ENCODE data around the gene LARP1.
"Not testable (repeated sequence)": the region's sequence is repeated elsewhere in the genome, so short reads cannot be mapped to it uniquely, and the experiment has no call there.

LARP1 gene

DNA sequence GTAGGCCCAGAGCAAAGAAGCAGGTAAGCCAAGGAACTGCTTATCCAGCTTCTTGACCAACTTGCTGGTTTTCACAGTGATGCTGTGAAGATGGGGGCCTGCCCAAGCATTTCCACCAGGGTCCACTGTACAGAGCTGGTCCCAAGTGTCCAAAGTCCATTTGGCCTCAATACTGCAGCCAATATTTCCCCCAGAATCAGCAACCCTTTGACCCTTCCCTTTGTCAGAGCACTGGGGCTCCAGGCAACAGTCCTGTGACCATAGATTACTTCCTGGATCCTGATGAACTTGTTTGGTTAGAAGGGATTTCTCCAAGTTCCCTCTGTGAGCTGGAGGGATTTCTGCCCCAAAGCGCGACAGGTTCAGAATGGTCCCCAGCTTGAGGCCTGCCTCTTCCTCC, 68.9 kb downstream of the LARP1 start:
- DNase-seq (ENCODE audit: low spot score): no peak

DNA sequence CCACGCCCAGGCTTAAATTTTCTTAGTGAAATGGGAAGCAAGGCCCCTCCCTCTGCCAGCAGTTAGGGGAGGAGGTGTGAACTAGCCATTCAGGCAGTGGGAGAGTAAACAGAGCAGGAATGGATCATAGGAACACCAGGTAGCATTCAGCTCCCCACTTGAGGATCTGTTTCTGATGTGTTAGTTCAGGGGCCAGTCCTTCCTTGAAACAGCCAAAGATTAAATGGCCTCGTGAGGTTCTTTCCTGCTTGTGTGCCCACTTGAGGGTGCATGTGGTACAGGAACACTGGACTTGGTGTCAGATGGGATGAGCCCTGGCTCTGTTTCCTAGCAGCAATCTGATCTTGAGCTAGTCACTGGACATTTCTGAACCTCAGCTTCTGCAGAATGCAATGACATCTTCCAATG, 74.0 kb downstream of the LARP1 start:
- DNase-seq (ENCODE audit: low spot score): no peak

DNA sequence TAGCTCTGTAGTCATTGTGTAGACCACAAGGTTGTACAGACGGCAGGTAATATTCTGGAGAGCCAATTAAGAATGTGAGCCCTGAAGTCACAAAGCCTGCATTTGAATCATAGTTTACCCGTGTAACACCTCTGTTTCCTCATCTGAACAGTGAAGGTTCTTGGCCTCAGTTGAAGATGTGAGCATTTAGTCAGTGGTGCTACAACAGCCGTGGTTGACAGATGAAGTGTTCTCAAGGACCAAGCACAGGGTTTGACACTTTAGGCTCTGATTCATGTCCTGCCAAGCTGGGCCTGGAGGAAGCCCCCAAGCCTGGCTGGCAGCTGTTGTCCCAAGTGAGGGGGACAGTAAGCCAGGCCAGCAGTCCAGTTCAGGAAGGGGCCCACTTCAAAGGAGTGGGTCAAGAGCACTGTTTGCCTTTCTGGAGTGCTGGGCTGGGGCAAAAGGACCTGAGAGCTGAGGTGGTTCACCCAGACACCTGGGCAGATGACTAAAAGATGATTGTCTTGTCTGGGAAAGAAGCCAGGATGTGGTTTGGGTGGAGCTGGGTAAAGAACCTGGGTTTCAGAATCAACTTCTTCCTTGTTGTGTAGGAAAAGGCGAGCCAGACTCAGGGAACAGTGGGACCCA, 74.5 kb downstream of the LARP1 start:
- DNase-seq (ENCODE audit: low spot score): no peak

DNA sequence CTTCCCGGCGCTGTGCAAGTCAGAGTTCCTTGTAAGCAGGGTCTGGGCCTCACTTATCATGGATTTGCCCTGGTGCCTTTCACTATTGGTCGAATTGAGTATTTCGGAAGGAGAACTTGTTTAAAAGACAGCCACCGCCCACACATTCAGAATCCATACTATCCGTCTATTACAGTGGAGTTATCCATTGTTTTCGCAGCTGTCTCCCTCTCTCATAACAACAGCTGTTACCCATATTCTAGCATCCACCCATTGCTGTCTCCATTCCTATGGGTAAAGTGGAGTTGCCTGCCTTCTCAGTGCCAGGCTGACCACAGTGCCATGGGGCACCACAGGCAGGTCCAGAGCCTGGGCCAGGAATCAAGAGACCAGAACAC, 75.0 kb downstream of the LARP1 start:
- DNase-seq (ENCODE audit: low spot score): no peak

DNA sequence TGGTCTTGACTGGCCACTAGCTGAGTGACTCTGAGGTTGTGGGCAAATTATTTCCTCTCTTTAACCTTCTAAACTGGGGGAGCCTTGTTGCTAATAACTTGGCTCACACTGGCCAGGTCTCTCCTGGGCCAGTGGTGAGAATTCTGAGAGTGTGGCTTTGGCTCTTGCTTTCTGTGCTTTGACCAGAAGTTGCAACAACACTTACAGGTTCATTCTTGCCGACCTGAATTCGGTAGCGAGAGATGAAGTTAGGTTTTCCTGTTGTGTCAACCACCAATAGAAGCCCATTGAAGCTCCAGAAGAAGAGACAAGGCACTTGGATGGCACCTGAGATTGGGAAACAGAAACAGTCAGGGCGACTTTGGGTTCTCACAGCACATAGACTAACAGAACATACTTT, 75.4 kb downstream of the LARP1 start:
- no peak for DNase-seq (ENCODE audit: low spot score)

DNA sequence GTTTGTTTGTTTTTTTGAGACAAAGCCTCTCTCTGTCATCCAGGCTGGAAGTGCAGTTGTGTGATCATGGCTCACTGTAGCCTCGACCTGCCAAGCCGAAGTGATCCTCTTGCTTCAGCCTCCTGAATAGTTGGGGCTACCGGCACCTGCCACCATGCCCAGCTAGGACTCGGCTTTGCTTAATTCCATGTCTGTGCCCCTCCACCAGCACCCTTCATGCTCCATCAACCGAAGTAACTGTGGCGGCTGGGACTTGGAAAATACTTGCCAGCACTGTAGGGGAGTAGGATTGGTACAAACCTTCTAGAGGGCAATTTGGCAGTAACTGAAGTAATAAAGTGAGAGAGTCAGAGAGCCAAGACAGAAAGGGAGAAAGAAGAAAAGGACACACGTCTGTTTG, 76.3 kb downstream of the LARP1 start:
- DNase-seq (ENCODE audit: low spot score): no peak

DNA sequence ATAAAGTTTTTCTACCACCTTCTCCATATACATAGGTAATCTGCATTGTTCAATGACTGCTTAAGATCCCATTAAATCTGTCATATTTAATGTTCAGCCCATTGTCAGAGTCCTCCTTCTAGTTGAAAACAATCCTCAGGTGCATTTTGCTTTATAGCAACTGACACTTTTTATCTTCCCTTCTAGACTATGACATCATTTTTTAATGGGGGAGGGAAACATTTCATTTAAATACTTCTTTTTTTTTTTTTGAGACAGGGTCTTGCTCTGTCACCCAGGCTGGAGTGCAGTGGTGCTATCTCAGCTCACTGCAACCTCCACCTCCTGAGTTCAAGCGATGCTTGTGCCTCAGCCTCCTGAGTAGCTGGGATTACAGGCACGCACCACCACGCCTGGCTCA, 77.6 kb downstream of the LARP1 start:
- DNase-seq (ENCODE audit: low spot score): not testable (repeated sequence)

DNA sequence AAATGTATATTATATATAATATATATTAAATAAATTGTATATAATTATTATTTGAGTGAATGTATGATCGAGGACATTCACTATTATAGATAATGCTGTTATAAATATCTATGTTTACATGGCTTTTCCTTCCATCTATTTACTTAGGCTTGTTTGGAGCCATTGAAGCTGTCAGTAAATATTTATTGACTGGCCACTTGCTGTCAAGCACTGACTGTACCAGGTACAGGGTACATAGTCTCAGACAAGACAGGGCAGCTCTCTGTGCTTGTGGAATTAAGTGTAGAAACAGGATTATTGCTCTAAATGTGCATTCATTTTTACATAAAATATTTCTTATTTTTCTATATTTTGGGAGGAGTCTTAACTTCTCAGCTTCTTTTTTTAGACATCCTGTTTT, 78.9 kb downstream of the LARP1 start:
- DNase-seq (ENCODE audit: low spot score): no peak

DNA sequence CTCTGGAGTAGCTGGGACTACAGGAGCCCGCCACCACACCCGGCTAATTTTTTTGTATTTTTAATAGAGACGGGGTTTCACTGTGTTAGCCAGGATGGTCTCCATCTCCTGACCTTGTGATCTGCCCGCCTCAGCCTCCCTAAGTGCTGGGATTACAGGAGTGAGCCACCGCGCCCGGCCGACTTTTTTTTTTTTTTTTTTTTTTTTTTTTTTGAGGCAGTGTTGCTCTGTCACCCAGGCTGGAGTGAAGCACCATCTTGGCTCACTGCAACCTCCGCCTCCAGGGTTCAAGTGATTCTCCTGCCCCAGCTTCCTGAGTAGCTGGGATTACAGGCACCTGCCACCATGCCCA, 80.5 kb downstream of the LARP1 start:
- DNase-seq (ENCODE audit: low spot score): not testable (repeated sequence)

DNA sequence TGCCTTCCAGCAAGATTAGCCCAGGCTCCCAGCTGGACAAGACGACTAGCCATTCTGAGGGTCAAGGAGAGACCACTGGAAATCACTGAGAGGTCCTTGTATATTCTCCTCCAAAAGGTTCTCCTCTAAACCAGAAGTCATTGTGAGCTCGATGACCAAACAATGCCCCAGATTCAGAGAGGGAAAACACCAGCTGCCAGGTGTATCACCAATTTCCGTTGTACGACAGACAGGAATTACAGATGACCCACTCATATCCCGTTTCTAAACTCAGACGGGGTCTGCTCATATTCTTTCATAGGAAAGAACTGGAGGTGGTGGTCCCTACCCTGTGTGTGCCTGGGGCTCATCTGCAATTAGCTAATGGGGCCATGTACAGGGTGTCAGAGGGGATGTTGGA, 81.0 kb downstream of the LARP1 start:
- no peak for DNase-seq (ENCODE audit: low spot score)

DNA sequence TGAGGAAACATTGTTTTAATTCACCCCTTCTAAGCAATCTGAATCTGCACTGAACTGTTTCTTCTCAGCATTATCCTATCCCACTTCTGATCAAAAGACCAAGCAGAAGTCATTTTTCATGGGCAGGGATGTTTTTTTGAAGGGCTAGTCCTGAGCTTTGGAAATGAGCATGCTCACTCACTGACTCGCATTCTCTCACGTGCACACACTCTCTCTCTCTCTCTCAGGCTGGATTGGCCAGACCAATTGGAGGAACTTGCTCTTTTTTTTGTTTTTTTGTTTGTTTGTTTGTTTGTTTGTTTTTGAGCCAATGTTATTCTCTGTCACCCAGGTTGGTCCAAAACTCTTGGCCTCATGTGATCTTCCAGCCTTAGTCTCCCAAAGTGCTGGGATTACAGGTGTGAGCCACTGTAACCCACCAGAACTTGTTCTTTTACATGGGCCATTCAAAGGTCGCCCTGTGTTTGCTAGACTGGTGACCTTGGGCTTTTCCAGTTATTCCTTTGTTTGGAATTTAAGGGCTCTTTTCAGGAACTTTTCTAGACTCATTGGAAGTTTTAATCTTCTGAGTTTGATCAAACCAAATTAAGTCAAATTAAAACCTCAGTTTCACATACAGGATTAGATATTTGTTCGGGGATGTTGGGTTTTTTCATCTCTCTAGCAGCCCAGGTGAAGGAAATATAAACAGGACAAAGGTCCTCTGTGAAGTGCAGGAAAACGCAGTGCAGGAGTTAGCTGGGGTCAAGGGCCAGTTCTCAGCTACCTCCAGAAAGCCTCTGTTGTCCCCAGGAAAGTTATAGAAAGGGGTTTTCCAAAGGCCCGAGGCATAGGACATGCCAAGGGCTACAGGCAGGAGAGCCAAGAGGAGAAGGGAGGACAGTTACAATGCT, 82.1 kb downstream of the LARP1 start:
- DNase-seq (ENCODE audit: low spot score): no peak

DNA sequence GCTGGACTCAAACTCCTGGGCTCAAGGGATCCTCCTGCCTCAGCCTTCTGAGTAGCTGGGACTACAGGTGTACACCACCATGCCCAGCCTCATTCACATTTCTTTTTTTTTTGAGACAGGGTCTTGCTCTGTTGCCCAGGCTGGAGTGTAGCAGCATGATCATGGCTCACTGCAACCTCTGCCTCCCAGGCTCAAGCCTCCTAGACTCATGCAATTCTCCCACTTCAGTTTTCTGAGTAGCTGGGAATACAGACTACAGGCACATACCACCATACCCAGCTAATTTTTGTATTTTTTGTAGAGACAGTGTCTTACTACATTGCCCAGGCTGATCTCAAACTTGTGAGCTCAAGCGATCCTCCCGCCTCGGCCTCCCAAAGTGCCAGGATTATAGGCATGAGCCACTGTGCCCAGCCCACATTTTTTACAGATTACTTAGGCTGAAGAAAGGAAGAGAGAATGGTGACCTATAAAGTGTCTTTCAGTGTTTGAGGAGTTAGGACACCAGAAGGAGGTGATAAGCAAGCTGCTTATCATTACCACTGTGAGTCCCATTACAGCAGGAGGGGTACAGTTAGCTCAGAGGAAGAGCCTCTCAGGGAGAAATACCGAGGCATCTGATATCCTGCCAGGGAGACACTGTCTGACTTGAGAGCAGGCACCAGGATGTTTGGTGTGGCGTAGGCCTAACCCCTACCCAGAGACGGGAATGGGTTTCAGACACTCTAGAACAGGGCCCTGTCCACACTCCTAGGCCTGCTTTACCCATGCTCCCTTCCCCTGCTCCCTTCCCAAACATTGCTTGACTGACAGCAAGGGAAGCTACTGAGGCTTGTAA, 85.5 kb downstream of the LARP1 start:
- no peak for DNase-seq (ENCODE audit: low spot score)

DNA sequence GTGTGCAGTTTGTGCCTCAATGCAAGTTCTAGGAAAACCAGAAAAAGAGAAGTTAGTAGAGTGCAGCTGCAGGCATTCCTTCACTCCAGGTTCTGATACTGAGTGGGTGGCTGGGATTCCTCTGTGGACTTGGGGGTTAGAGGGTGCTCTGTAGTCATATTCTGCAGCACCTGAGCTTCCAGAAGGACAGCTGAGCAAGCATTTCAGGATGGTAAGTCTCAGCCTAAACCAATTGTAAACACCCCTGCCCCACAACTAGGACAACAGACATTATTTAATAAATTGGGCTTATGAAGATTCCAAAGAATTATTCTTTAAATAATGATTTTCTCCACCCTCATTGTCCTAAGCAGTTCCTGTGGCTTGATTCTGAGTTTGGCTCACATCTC, 86.1 kb downstream of the LARP1 start:
- DNase-seq (ENCODE audit: low spot score): no peak

DNA sequence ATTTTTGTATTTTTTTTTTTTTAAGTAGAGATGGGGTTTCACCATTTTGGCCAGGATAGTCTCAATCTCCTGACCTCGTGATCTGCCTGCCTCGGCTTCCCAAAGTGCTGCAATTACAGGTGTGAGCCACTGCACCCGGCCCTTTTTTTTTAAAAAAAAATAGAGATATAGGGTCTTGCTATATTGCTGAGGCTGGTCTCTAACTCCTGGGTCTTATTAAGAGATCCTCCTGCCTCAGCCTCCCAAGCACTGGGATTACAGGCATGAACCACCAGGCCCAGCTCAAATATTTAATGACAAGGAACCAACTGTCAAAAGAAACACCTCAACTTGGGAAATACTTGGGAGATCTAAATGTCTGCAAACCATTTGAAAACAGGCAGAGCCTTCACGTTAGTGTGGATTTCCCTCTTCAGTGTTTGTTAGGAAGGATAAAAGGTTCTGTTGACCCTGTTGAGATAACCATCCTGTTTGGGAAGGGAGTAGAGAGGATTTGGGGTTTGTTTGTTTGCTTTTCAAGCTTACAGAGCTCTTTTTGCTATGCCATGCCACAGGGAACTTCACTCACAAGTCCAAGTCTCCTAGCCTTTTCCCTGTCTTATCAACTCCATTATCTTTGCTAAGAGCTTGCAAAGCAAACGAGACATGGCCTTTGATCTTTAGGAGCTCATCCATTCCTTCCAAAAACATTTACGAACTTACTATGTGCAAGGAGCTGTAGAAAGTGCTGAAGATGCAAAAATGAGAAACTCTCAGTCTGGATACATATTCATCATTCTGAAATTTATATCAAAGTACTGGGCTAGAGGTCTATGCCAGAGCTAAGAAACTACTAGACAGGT, 87.7 kb downstream of the LARP1 start:
- DNase-seq (ENCODE audit: low spot score): no peak

DNA sequence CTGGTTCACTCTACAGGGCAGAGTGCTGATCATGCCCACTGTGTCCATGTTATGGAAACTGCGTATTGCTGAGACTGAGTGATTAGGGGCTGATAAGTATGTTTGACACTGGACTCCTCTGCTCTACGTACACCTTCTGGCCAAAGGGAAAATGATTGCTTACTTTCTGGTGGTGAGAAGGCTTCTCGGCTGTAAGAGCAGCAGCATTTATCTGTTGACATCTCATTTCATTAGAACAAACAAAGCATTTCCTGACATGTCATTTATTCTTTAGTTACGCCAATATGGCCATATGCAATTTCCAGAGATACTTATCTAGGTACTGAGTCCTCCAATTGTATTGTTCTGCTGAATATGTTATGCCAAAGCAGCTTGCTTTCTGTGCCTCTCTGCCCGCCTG, 89.6 kb downstream of the LARP1 start:
- no peak for DNase-seq (ENCODE audit: low spot score)

DNA sequence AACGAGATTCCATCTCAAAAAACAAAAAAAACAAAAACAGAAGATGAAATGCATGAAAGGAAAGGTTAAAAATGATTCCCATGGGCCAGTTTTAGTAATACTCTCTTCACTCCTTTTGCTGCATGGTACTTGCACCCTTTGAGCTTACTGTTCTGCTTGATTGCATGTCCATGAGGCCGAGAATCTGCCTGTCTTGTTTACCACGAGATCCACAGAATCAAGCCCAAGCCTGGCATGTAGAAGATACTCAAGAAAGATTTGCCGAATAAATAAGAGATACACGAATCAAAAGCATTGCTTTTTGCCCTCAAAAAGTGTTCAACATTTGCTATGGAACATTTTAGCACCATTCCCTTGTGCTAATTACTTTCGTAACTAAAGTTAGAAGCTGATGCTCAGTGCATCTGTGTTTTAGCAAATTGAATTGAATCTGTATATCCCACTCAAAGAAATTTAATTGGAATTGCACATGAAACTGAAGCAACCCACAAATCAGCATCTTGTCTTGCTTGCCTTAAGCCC, 94.1 kb downstream of the LARP1 start:
- no peak for DNase-seq (ENCODE audit: low spot score)

DNA sequence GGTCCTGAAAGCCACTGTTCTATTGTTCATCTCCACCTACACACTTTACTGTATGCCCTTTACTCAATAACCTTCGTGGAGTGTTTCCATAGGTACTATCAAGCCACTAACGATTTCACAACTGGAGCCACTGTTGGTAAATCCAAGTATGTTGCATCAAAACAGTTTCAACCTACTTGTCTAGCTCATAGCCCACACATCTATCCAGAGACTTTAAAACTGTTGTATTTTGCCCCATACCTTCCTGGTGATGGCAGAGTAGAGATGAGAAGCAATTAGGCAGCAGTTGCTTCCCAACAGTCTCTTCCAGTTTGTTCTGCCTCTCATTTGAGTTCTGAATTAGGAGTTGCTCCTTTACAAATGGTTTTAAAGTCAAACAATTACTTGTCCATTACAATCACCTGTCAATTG, 94.6 kb downstream of the LARP1 start:
- DNase-seq (ENCODE audit: low spot score): no peak

DNA sequence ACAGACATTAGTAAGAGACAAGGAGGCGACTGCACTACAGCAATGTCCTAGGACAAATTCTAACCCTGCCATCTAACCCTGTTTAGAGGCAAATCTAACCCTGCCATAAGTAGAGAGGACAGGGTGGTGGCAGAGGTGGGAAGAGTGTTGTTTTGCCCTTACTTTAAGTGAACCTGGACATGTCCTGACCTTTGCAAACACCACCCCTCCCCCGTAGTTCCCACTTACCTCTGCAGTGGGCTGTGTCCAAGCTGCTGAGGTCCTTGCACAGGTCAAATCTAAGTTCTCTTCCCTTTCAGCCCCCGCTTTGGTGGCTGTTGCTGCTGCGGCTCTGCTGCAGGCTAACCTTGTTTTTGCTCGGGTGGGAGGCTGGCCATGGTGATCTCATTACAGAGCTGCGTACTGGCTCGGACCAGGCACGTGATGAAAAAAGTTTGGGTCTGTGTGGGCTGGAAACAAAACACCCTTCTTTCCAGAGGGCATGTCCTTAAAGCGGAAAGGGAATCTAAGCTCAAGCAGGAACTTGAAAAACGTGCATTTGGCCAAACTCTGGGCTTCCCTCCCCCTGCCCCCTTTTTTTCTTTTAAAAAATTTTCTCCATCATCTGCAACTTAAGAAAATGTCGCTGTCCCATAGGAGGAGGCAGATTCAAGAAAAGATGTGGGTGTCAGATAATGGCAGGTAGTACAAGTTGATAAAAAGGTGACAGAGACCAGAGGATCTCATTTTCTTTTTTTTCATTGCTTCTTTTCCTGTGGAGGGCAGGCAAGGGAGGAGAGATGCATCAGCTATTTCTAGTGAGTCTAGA, 95.3 kb downstream of the LARP1 start, which contains the start of gene FAXDC2:
Gene FAXDC2, minus strand, starts transcription at position 349 of the 808 bp plus-strand sequence. CDS start 12,425 bp downstream, outside the sequence.
- DNase-seq (ENCODE audit: low spot score): peak; percentile 87

DNA sequence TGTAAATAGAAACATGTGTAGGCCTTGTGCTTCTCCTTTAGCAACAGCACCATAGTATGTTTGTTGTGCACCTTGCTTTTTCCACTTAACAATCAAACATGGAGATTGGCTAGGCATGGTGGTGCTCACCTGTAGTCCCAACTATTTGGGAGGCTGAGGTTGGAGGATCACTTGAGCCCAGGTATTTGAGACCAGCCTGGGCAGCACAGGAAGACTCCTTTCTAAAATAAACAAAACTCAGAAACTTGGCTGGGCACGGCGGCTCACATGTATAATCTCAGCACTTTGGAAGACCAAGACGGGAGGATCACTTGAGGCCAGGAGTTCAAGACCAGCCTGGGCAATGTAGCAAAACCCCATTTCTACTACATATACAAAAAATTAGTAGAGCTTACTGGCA, 96.2 kb downstream of the LARP1 start:
- DNase-seq (ENCODE audit: low spot score): no peak

DNA sequence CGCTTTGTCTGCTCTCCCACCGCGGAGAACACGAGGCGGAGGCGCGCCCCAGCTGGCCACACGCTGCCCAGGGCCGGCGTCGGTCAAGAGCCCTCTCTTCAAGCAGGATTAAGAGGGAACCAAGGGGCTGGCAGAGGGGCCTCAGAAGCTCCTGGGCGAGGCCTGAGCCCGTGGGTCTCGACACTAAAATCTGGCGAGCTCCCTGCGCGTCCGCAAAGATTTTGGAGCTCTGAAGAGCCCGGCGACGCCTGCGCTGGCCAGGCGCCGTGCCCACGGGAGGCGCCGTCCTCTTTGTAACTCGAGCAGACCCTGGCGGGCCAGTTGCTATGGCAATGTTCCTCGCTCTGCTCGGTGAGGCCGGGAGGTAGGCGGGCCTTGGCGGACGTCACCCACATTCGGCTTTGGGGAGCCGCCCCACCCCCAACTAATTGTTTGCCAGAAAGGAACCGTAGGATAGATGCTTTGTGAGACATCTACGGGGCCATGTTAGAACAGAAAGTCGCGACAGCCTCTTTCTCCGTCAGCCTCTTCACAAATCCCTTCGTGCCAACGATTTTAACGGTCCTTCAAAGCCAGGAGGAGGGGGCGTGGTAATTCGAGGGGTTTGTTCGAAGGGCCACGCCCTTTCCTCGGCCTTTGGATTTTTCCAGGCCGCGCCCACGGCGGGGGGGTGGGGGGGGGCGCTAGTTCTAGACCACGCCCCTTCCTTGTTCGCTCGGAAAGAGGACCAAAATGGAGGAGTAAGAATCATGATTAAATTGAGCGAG, 102.5 kb downstream of the LARP1 start:
- peak; percentile 92 for DNase-seq (ENCODE audit: low spot score)
